Stimulated activated CD4-positive, alpha-beta T cell treated with anti-CD3 and anti-CD28 coated beads, Interleukin-1b, Interleukin-23, amount 100 ng/mL, for 48 hours (primary cell): Measurements from ENCODE around the gene PIK3R1.
A peak's percentile ranks its signal among the peaks of the same experiment; 100 is the strongest.

Source experiments
- DNase-seq: peaks from one replicate; pipeline ENCODE4 v3.0.0-alpha.2; 2020

PIK3R1 gene

GRCh38 chr5:68215208-68215897, at the start of gene PIK3R1:
Gene PIK3R1 (plus strand): TSS chr5:68215756. CDS start chr5:68226676, 10,920 bp downstream.
- peak; percentile 92 for DNase-seq

- DNase-seq = no peak
These were observed 48.3 kb upstream of the PIK3R1 start for GRCh38 chr5:68167195-68167651.

- DNase-seq = no peak
These were observed 45.7 kb upstream of the PIK3R1 start for GRCh38 chr5:68169903-68170302.

GRCh38 chr5:68170826-68171558, 44.6 kb upstream of the PIK3R1 start:
- DNase-seq = no peak

GRCh38 chr5:68172314-68172713, 43.2 kb upstream of the PIK3R1 start:
- no peak for DNase-seq

GRCh38 chr5:68173007-68173406, 42.5 kb upstream of the PIK3R1 start:
- DNase-seq = no peak

GRCh38 chr5:68176253-68176652, 39.3 kb upstream of the PIK3R1 start:
- no peak for DNase-seq

- no peak for DNase-seq
These were observed 38.6 kb upstream of the PIK3R1 start for GRCh38 chr5:68176802-68177479.

GRCh38 chr5:68177676-68178075, 37.9 kb upstream of the PIK3R1 start:
- no peak for DNase-seq

- peak; percentile 3 for DNase-seq
These were observed 37.0 kb upstream of the PIK3R1 start for GRCh38 chr5:68178579-68178978.

- no peak for DNase-seq
These were observed 35.2 kb upstream of the PIK3R1 start for GRCh38 chr5:68180121-68181038.

GRCh38 chr5:68181039-68181599, 34.4 kb upstream of the PIK3R1 start:
- DNase-seq = no peak

GRCh38 chr5:68182094-68182493, 33.5 kb upstream of the PIK3R1 start:
- DNase-seq = no peak

GRCh38 chr5:68182534-68182933, 33.0 kb upstream of the PIK3R1 start:
- no peak for DNase-seq

GRCh38 chr5:68187268-68188055, 28.1 kb upstream of the PIK3R1 start:
- no peak for DNase-seq

- DNase-seq = no peak
These were observed 26.4 kb upstream of the PIK3R1 start for GRCh38 chr5:68189171-68189570.

- no peak for DNase-seq
These were observed 25.9 kb upstream of the PIK3R1 start for GRCh38 chr5:68189613-68190012.

GRCh38 chr5:68190619-68191018, 24.9 kb upstream of the PIK3R1 start:
- DNase-seq = no peak

- no peak for DNase-seq
These were observed 24.3 kb upstream of the PIK3R1 start for GRCh38 chr5:68191083-68191791.

GRCh38 chr5:68192679-68193060, 22.9 kb upstream of the PIK3R1 start:
- DNase-seq = no peak

GRCh38 chr5:68193481-68194036, 22.0 kb upstream of the PIK3R1 start:
- DNase-seq = no peak
